ENCODE data around the gene IFI27L1.

IFI27L1 gene

GRCh38 chr14:94117856-94118255, 36.7 kb downstream of the IFI27L1 start:
- no peak overlapping the region for H2BK12ac ChIP-seq (ENCODE audit: low read length)
- H3K23ac ChIP-seq (ENCODE audit: low read depth, low read length, poor library complexity): no peak overlapping the region
- H4K8ac ChIP-seq (ENCODE audit: low read depth, low read length): no peak overlapping the region
- no peak overlapping the region for H2AFZ ChIP-seq (ENCODE audit: low read length)
- H3K36me3 ChIP-seq (replicated peaks in 1 of 2; ENCODE audit: control insufficient read depth in 2 of 2, insufficient read depth in 2 of 2, low read length in 2 of 2): no peaks in the 10 kb centered on the region
- H2BK120ac ChIP-seq (ENCODE audit: low read depth, low read length): no peak overlapping the region
- no peak overlapping the region for H3K9ac ChIP-seq (ENCODE audit: low read depth, low read length, poor library complexity)
- no peak overlapping the region for H4K91ac ChIP-seq (ENCODE audit: low read depth, low read length, poor library complexity)
- no peak overlapping the region for H3K4ac ChIP-seq (ENCODE audit: low read length)
- no peak overlapping the region for H3K18ac ChIP-seq (ENCODE audit: low read length)
- H3K14ac ChIP-seq (ENCODE audit: low read length): no peak overlapping the region
- DNase-seq (ENCODE audit: low spot score): no peak
- H2AK5ac ChIP-seq (ENCODE audit: low read depth, low read length): no peak overlapping the region
- H3K4me2 ChIP-seq (ENCODE audit: insufficient read depth, low read length, poor library complexity, severe bottlenecking): no peak overlapping the region
- H3K79me1 ChIP-seq (ENCODE audit: low read depth, low read length): no peaks in the 10 kb centered on the region
- no CpG with 5 or more reads among the region's 9 CpGs for WGBS, 2 donors (ENCODE audit: extremely low coverage in 2 of 2, insufficient read length in 2 of 2, insufficient replicate concordance in 1 of 2)
- H3K9me3 ChIP-seq (replicated peaks in 1 of 2; ENCODE audit: control insufficient read depth in 2 of 2, insufficient read depth in 1 of 2, low read depth in 1 of 2, low read length in 2 of 2): peaks cover 0 to 5% of the 10 kb centered on the region in 2 donors
- H2BK15ac ChIP-seq (ENCODE audit: low read length): no peak overlapping the region
- no peak overlapping the region for H3K4me3 ChIP-seq (ENCODE audit: low read length in 2 of 2)
- peaks cover 0 to 6% (median 0%) of the 10 kb centered on the region in 3 experiments for H3K27me3 ChIP-seq (ENCODE audit: control insufficient read depth in 3 of 3, insufficient read depth in 3 of 3, low read depth in 1 of 3, low read length in 3 of 3)
- H3K4me1 ChIP-seq (ENCODE audit: control insufficient read depth in 2 of 2, insufficient read depth in 1 of 2, low read depth in 1 of 2, low read length in 2 of 2): no peaks in the 10 kb centered on the region
- H2BK5ac ChIP-seq (ENCODE audit: low read length): no peak overlapping the region
- H3K27ac ChIP-seq (replicated peaks; ENCODE audit: low read length): no peak overlapping the region

- H2AFZ ChIP-seq (ENCODE audit: low read length): no peak overlapping the region
- no peak overlapping the region for H4K8ac ChIP-seq (ENCODE audit: low read depth, low read length)
- DNase-seq (ENCODE audit: low spot score): no peak
- H3K23ac ChIP-seq (ENCODE audit: low read depth, low read length, poor library complexity): no peak overlapping the region
- H3K9me3 ChIP-seq (replicated peaks in 1 of 2; ENCODE audit: control insufficient read depth in 2 of 2, insufficient read depth in 1 of 2, low read depth in 1 of 2, low read length in 2 of 2): peaks cover 0 to 5% of the 10 kb centered on the region in 2 donors
- no peaks in the 10 kb centered on the region for H3K79me1 ChIP-seq (ENCODE audit: low read depth, low read length)
- H3K4me3 ChIP-seq (ENCODE audit: low read length in 2 of 2): no peak overlapping the region
- no peak overlapping the region for H3K9ac ChIP-seq (ENCODE audit: low read depth, low read length, poor library complexity)
- H2BK120ac ChIP-seq (ENCODE audit: low read depth, low read length): no peak overlapping the region
- H2BK5ac ChIP-seq (ENCODE audit: low read length): no peak overlapping the region
- no peak overlapping the region for H4K91ac ChIP-seq (ENCODE audit: low read depth, low read length, poor library complexity)
- H3K36me3 ChIP-seq (replicated peaks in 1 of 2; ENCODE audit: control insufficient read depth in 2 of 2, insufficient read depth in 2 of 2, low read length in 2 of 2): no peaks in the 10 kb centered on the region
- peaks cover 0 to 10% (median 0%) of the 10 kb centered on the region in 3 experiments for H3K27me3 ChIP-seq (ENCODE audit: control insufficient read depth in 3 of 3, insufficient read depth in 3 of 3, low read depth in 1 of 3, low read length in 3 of 3)
- H2AK5ac ChIP-seq (ENCODE audit: low read depth, low read length): no peak overlapping the region
- no peak overlapping the region for H2BK15ac ChIP-seq (ENCODE audit: low read length)
- no peaks in the 10 kb centered on the region for H3K4me1 ChIP-seq (ENCODE audit: control insufficient read depth in 2 of 2, insufficient read depth in 1 of 2, low read depth in 1 of 2, low read length in 2 of 2)
- H3K18ac ChIP-seq (ENCODE audit: low read length): no peak overlapping the region
- no peak overlapping the region for H3K27ac ChIP-seq (replicated peaks; ENCODE audit: low read length)
- no peak overlapping the region for H3K14ac ChIP-seq (ENCODE audit: low read length)
- no peak overlapping the region for H3K4ac ChIP-seq (ENCODE audit: low read length)
- no peak overlapping the region for H2BK12ac ChIP-seq (ENCODE audit: low read length)
- no peak overlapping the region for H3K4me2 ChIP-seq (ENCODE audit: insufficient read depth, low read length, poor library complexity, severe bottlenecking)
Measured at GRCh38 chr14:94119071-94119470, 38.0 kb downstream of the IFI27L1 start.

- no peak overlapping the region for H3K4ac ChIP-seq (ENCODE audit: low read length)
- peaks cover 0 to 5% of the 10 kb centered on the region in 2 donors for H3K9me3 ChIP-seq (replicated peaks in 1 of 2; ENCODE audit: control insufficient read depth in 2 of 2, insufficient read depth in 1 of 2, low read depth in 1 of 2, low read length in 2 of 2)
- H3K79me1 ChIP-seq (ENCODE audit: low read depth, low read length): no peaks in the 10 kb centered on the region
- H3K36me3 ChIP-seq (replicated peaks in 1 of 2; ENCODE audit: control insufficient read depth in 2 of 2, insufficient read depth in 2 of 2, low read length in 2 of 2): no peaks in the 10 kb centered on the region
- H3K27ac ChIP-seq (replicated peaks; ENCODE audit: low read length): no peak overlapping the region
- WGBS, 2 donors (ENCODE audit: extremely low coverage in 2 of 2, insufficient read length in 2 of 2, insufficient replicate concordance in 1 of 2): no CpG with 5 or more reads among the region's 5 CpGs
- H2AK5ac ChIP-seq (ENCODE audit: low read depth, low read length): no peak overlapping the region
- H2BK5ac ChIP-seq (ENCODE audit: low read length): no peak overlapping the region
- no peak overlapping the region for H4K8ac ChIP-seq (ENCODE audit: low read depth, low read length)
- no peak overlapping the region for H3K9ac ChIP-seq (ENCODE audit: low read depth, low read length, poor library complexity)
- H3K27me3 ChIP-seq (ENCODE audit: control insufficient read depth in 3 of 3, insufficient read depth in 3 of 3, low read depth in 1 of 3, low read length in 3 of 3): peaks cover 0 to 11% (median 0%) of the 10 kb centered on the region in 3 experiments
- H4K91ac ChIP-seq (ENCODE audit: low read depth, low read length, poor library complexity): no peak overlapping the region
- no peak overlapping the region for H2BK120ac ChIP-seq (ENCODE audit: low read depth, low read length)
- H2AFZ ChIP-seq (ENCODE audit: low read length): no peak overlapping the region
- DNase-seq (ENCODE audit: low spot score): no peak
- no peaks in the 10 kb centered on the region for H3K4me1 ChIP-seq (ENCODE audit: control insufficient read depth in 2 of 2, insufficient read depth in 1 of 2, low read depth in 1 of 2, low read length in 2 of 2)
- H2BK12ac ChIP-seq (ENCODE audit: low read length): no peak overlapping the region
- no peak overlapping the region for H3K23ac ChIP-seq (ENCODE audit: low read depth, low read length, poor library complexity)
- no peak overlapping the region for H3K14ac ChIP-seq (ENCODE audit: low read length)
- no peak overlapping the region for H3K4me2 ChIP-seq (ENCODE audit: insufficient read depth, low read length, poor library complexity, severe bottlenecking)
- no peak overlapping the region for H2BK15ac ChIP-seq (ENCODE audit: low read length)
- H3K4me3 ChIP-seq (ENCODE audit: low read length in 2 of 2): no peak overlapping the region
- H3K18ac ChIP-seq (ENCODE audit: low read length): no peak overlapping the region
Measured at GRCh38 chr14:94120667-94121340, 39.7 kb downstream of the IFI27L1 start.

GRCh38 chr14:94121485-94121884, 40.4 kb downstream of the IFI27L1 start:
- H3K9me3 ChIP-seq (replicated peaks in 1 of 2; ENCODE audit: control insufficient read depth in 2 of 2, insufficient read depth in 1 of 2, low read depth in 1 of 2, low read length in 2 of 2): peaks cover 0 to 5% of the 10 kb centered on the region in 2 donors
- H3K79me1 ChIP-seq (ENCODE audit: low read depth, low read length): no peaks in the 10 kb centered on the region
- no peak overlapping the region for H4K8ac ChIP-seq (ENCODE audit: low read depth, low read length)
- no peak overlapping the region for H2AFZ ChIP-seq (ENCODE audit: low read length)
- no peak overlapping the region for H3K9ac ChIP-seq (ENCODE audit: low read depth, low read length, poor library complexity)
- H2BK5ac ChIP-seq (ENCODE audit: low read length): no peak overlapping the region
- no peak overlapping the region for H3K23ac ChIP-seq (ENCODE audit: low read depth, low read length, poor library complexity)
- no peak overlapping the region for H2BK120ac ChIP-seq (ENCODE audit: low read depth, low read length)
- no peak overlapping the region for H3K4ac ChIP-seq (ENCODE audit: low read length)
- DNase-seq (ENCODE audit: low spot score): no peak
- no CpG with 5 or more reads among the region's 3 CpGs for WGBS, 2 donors (ENCODE audit: extremely low coverage in 2 of 2, insufficient read length in 2 of 2, insufficient replicate concordance in 1 of 2)
- H3K4me3 ChIP-seq (ENCODE audit: low read length in 2 of 2): no peak overlapping the region
- no peak overlapping the region for H3K4me2 ChIP-seq (ENCODE audit: insufficient read depth, low read length, poor library complexity, severe bottlenecking)
- H2BK12ac ChIP-seq (ENCODE audit: low read length): no peak overlapping the region
- H3K36me3 ChIP-seq (replicated peaks in 1 of 2; ENCODE audit: control insufficient read depth in 2 of 2, insufficient read depth in 2 of 2, low read length in 2 of 2): no peaks in the 10 kb centered on the region
- H4K91ac ChIP-seq (ENCODE audit: low read depth, low read length, poor library complexity): no peak overlapping the region
- peak overlapping the region; percentile 48 for H3K18ac ChIP-seq (ENCODE audit: low read length)
- H3K4me1 ChIP-seq (ENCODE audit: control insufficient read depth in 2 of 2, insufficient read depth in 1 of 2, low read depth in 1 of 2, low read length in 2 of 2): no peaks in the 10 kb centered on the region
- no peak overlapping the region for H3K27ac ChIP-seq (replicated peaks; ENCODE audit: low read length)
- H3K27me3 ChIP-seq (ENCODE audit: control insufficient read depth in 3 of 3, insufficient read depth in 3 of 3, low read depth in 1 of 3, low read length in 3 of 3): peaks cover 0 to 11% (median 0%) of the 10 kb centered on the region in 3 experiments
- H2BK15ac ChIP-seq (ENCODE audit: low read length): no peak overlapping the region
- H2AK5ac ChIP-seq (ENCODE audit: low read depth, low read length): no peak overlapping the region
- no peak overlapping the region for H3K14ac ChIP-seq (ENCODE audit: low read length)

All from neuronal stem cell (in vitro differentiated cells).